Measurements from ENCODE around the gene CNTNAP5.
"Not testable (repeated sequence)": the region's sequence is repeated elsewhere in the genome, so short reads cannot be mapped to it uniquely, and the experiment has no call there.

CNTNAP5 gene

DNA sequence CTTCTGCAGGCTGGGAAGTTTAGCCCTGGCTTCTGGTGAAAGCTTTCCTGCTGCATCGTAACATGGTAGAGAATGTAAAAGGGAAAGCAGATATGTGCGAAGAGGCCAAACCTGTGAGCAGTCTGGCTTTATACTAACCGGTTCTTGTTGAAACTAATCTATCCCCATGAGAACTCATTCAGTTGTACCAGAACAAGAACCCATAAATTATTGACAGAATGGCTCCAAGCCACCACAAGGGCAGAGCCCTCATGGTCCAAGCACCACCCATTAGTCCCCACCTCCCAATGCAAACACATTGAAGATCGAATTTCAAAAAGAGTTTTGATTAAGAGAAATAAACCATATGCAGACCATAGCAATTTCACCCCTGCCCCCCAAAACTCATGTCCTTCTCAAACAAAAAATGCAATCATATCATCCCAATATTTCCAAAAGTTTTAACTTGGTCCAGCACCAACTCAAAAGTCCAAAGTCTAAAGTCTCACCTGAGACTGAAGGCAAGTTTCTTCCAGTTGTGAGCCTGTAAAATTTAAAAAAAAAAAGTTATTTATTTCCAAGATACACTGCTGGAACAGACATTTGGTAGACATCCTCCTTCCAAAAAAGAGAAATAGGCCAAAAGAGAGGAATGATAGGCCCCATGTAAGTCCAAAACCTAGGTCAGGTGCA is 318.9 kb downstream of the CNTNAP5 start:
- TF ChIP-seq CTCF (IDR thresholded peaks at IDR 0.05; ENCODE audit: low read depth, low read length) = no peak

GRCh38 chr2:124347209-124347608 is 322.1 kb downstream of the CNTNAP5 start:
- no peak for TF ChIP-seq MYC (IDR thresholded peaks at IDR 0.05; ENCODE audit: low read depth, low read length)
- no peak for TF ChIP-seq POLR2A (IDR thresholded peaks at IDR 0.05; ENCODE audit: extremely low read depth, insufficient read length)
- TF ChIP-seq CTCF (IDR thresholded peaks at IDR 0.05; ENCODE audit: low read depth, low read length) = no peak
- TF ChIP-seq, protein P1, sequence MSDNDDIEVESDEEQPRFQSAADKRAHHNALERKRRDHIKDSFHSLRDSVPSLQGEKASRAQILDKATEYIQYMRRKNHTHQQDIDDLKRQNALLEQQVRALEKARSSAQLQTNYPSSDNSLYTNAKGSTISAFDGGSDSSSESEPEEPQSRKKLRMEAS (IDR thresholded peaks at IDR 0.05; ENCODE audit: low read depth, low read length) = no peak
- DNase-seq (ENCODE audit: low read depth) = no peak
- H3K4me3 ChIP-seq (ENCODE audit: low read depth, low read length) = no peak overlapping the region

More for the DNA sequence above, 318.9 kb downstream of the CNTNAP5 start:
- H3K4me3 ChIP-seq (ENCODE audit: low read depth, low read length) = no peak overlapping the region
- no peak for DNase-seq (ENCODE audit: low read depth)

- TF ChIP-seq MYC (IDR thresholded peaks at IDR 0.05; ENCODE audit: low read depth, low read length) (no peak), CTCF (IDR thresholded peaks at IDR 0.05; ENCODE audit: low read depth, low read length) (no peak), POLR2A (IDR thresholded peaks at IDR 0.05; ENCODE audit: extremely low read depth, insufficient read length) (no peak)
- TF ChIP-seq, protein P1 (IDR thresholded peaks at IDR 0.05; ENCODE audit: low read depth, low read length) = no peak
- no peak for DNase-seq (ENCODE audit: low read depth)
- H3K4me3 ChIP-seq (ENCODE audit: low read depth, low read length) = no peak overlapping the region
Measured at GRCh38 chr2:124353656-124354055, 328.6 kb downstream of the CNTNAP5 start.

- DNase-seq (ENCODE audit: low read depth) = no peak
- TF ChIP-seq POLR2A (IDR thresholded peaks at IDR 0.05; ENCODE audit: extremely low read depth, insufficient read length) (no peak), CTCF (IDR thresholded peaks at IDR 0.05; ENCODE audit: low read depth, low read length) (no peak), MYC (IDR thresholded peaks at IDR 0.05; ENCODE audit: low read depth, low read length) (no peak)
- TF ChIP-seq, protein P1 (IDR thresholded peaks at IDR 0.05; ENCODE audit: low read depth, low read length) = no peak
- H3K4me3 ChIP-seq (ENCODE audit: low read depth, low read length) = no peak overlapping the region
Measured at GRCh38 chr2:124354466-124354865, 329.4 kb downstream of the CNTNAP5 start.

GRCh38 chr2:124361966-124362365 is 336.9 kb downstream of the CNTNAP5 start:
- DNase-seq (ENCODE audit: low read depth); H3K4me3 ChIP-seq (ENCODE audit: low read depth, low read length): not testable (repeated sequence)

DNA sequence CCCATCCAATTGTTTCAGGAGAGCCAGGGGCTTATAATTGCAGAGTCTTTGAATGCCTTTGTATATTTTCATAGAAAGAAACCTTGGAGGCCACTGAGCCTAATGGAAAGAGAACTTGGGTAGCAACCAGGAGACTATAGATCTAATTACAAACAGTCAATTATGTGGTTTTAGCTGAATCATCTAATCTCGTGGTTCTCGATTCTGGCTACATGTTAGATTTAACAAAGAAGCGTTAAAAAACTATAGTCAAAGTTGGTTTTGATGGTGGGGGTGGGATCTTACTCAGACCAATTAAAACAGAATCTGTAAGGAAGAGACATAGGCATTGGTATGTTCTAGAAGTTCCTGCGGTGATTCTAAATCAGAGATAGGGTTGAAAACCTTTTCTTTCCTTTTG is 344.1 kb downstream of the CNTNAP5 start:
- no peak for DNase-seq (ENCODE audit: low read depth)
- TF ChIP-seq, protein P1 (IDR thresholded peaks at IDR 0.05; ENCODE audit: low read depth, low read length) = no peak
- no peak for TF ChIP-seq MYC (IDR thresholded peaks at IDR 0.05; ENCODE audit: low read depth, low read length)
- no peak for TF ChIP-seq CTCF (IDR thresholded peaks at IDR 0.05; ENCODE audit: low read depth, low read length)
- TF ChIP-seq POLR2A (IDR thresholded peaks at IDR 0.05; ENCODE audit: extremely low read depth, insufficient read length) = no peak
- H3K4me3 ChIP-seq (ENCODE audit: low read depth, low read length) = no peak overlapping the region
